HG03159 (cell line): ENCODE data around the gene S100Z.
"Not testable (repeated sequence)": the region's sequence is repeated elsewhere in the genome, so short reads cannot be mapped to it uniquely, and the experiment has no call there.

Experiments
- ATAC-seq: cut with Tn5 transposase; IDR thresholded peaks from one replicate; pipeline ENCODE4 v1.9.1; 2021; ENCODE audit warnings: mild to moderate bottlenecking, moderate library complexity; ENCODE audit not compliant: unreplicated experiment

The S100Z gene

DNA sequence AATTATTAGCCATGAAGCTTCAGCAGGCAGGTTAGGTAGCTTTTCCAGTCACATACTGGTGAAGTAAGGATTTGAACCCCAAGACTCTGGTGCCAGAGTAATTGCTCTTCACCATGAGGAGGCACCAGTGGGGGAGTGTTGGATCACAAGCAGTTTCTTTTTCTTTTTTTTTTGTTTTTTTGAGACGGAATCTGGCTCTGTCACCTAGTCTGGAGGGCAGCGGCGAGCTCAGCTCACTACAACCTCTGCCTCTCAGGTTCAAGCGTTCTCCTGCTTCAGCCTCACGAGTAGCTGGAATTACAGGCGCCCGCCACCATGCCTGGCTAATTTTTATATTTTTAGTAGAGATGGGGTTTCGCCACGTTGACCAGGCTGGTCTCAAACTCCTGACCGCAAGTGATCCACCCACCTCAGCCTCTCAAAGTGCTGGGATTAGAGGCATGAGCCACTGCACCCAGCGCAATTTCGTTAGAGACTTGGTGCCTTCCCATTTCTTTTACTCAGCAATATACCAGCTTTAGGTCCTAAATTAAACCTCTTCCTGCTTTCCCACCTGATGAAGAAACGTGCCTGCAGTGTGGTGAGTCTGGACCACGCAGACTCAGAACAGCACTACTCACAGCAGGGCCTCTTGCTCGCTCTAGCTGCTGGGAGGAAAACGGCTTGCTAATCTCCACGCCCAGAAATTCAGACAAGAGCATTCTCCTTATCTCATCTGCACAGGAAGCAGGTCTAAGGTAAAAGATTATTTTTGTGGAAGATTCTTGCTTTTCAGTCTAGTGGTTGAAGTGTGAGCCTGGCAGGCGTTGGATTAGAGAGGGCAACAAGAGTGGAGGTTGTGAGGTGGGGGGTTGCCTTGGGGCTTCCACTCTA lies at the start of gene S100Z:
S100Z (plus strand) TSS at position 596 of the 873 bp plus-strand sequence. CDS start 25,346 bp downstream, outside the sequence.
- no peak for ATAC-seq

DNA sequence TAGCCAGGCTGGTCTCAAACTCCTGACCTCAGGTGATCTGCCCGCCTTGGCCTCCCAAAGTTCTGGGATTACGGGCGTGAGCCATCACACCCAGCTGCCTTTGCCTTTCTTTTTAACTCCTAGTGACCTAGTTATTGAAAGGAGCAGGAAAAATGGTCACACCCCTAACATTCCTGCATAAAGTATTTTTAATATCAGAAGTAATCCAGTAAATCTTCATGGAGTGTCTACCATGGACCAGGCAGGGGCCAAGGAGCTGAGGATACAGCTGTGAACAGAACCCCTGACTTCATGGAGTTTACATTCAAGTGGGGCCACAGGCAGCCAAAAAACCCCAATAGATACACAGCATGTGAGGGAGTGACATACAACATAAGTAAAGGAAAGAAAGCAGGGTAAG lies 49.2 kb upstream of the S100Z start:
- no peak for ATAC-seq

DNA sequence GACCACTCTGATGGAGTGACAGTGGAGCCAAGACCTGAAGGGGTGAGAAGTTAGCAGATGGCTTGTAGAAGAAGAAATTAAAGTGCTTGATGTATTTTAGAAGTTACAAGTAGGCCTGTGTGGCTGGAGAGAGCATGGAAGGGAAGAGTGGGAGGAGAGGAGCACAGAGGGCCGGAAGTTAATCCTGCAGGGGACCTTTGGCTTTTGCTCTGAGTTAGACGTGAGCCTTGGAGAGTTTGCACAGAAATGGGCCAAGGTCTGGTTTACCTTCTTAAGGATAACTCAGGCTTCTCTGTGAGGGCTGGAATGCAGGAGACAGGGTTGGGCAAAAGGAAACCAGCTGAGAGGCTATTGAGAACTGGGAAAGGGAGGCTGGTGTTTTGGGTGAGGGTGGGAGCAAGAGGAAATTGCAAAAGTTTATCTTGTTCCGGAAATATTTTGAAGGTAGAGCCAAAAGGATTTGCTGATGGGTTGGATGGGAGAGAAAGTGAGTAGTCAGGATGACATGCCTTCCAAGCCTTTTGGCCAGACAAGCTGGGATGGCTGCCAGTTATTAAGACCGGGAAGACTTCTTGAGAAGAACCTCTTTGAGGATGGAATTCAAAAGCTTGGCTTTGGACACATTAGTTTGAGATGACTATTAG lies 48.5 kb upstream of the S100Z start:
- no peak for ATAC-seq

DNA sequence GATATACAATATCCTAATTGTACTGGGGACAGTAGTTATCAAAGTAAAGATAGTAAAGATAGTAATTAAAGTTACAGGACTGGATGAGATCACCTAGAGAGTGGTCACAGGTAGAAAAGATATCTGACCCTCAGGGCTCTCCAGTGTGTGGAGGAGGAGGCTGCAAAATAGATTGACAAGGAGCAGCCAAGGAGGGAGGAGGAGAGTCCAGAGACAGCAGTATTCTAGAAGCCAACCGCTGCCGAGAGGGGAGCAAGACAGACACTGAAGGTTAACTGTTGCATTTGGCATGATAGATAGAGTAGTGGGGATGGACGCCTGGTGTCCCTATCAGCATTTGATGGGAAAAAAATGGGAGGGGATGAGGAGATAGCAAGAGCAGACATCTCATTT lies 48.0 kb upstream of the S100Z start:
- no peak for ATAC-seq

DNA sequence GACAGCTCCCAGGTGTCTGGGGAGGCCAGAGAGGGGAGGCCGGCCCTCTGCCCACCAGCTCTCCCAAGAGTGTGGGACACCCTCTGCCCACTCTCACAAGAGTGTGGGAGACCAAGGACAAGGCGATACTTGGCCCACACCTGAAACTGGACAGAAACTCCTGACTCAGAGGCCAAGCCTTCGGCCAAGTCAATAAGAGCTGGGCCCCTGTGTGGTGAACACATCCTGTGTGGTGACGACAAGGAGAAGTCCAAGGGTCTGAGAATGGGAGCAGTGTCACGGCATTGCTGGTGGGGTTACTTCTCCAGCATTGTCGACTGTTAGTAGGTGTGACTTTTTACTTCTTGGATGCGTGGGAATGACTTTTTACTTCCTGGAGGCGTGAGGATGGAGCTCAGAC lies 45.5 kb upstream of the S100Z start:
- ATAC-seq = no peak

DNA sequence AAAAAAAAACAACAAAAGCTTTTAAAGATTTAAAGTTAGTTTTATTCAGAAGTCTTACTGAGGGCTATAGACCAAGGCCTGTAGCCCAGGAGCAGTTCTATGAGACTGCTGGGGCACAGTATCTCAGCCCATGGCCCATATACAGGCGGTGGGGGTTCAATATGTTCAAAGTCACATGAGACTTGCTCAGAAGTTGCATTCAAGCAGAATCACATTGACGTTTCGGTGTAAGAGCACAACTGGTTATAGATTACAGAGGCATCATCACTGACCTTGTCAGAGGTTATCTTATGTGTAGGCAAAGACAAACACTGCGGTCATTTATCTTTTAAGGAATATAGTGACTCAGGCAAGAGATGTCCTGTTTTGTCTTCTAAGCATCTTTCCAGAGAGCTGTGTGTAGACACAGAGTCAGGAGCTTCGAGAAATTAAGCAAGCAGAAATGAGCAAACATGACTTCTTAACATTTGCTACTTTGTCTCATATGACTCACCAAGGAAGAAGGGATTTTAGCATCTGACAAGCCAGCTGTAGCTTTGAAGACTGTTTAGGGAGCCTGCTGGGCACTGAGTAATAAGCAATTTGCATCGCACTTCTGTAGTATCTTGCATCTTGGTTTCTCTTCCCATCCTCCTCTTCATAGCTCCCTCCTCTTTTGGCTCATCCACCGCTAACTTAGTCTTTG lies 43.9 kb upstream of the S100Z start:
- ATAC-seq = no peak

DNA sequence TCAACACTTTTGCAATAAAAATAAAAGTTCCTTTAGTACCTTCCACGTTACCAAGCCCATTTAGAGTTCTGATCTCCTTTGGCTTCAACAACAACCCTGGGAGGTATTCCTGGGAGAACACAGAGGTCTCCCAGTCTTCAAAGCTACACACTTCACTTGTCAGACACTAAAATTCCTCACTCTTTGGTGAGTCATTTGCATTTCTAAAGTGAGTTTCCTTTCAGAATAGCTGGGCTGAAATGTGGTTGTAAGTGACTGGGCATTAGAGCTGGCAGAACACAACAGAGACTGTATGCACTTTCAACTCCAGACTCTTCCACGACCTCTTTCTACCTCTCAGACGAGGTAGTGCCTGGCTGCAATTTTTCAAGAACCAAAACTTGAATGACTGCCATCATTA lies 42.5 kb upstream of the S100Z start:
- ATAC-seq = no peak

DNA sequence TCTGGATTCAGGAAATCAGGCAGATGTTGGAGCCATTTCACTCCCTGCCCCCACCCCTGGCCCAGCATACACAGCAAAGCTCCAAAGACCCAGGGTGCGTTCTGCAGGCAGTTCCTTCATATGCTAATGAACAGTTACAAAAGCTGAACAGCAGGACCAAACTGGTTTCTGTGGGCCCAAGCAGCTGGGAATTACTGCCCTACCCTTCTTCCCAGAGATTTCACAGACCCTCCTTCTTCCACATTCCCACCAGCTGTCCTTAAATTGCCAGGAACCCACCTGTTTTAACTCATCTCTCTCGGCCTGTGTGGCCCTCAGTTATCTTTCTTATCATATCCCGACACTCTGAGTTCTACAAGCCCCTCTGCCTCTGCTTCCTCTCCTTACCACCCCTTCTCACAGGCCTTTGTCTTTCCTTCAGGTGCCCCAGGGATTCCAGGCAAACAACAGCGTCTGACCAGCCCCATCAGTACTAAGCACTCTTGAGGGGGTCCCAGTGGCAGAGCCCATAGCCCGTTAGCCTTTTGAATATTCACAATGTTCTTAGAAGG lies 41.6 kb upstream of the S100Z start:
- no peak for ATAC-seq

DNA sequence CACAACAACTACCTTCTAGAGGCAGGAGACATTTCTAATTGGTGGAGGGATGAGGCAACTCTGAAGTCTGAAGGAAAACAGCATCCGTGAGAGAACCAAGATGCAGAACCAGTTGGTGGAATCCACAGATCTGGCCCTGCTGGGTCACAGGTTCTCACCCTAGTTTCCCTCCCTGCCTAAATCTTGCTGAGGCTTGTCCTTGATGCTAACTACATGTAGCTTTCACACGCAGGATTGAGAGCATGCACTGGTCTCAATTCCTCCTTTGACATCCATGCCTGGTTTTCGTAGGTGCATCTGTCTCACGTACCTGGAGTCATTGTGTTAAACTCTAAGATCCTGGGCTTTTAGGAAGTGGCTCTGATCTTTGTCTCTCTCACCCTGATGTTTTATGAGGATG lies 40.7 kb upstream of the S100Z start:
- no peak for ATAC-seq

DNA sequence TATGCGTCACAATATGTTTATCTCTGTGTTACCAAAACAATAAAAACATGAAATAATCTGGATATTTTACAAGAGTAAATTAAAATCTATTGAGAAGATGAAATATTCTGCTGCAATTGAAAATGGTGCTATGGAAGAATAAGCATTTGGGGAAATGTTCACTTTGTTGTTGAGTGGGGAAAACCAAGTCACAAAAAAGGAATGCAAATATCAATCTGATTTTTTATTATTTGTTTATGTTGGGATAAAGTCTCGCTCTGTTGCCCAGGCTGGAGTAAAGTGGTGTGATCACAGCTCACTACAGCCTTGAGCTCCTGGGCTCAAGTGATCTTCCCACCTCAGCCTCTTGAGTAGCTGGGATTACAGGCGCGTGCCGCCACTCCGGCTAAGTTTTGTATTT lies 39.6 kb upstream of the S100Z start:
- ATAC-seq = no peak

DNA sequence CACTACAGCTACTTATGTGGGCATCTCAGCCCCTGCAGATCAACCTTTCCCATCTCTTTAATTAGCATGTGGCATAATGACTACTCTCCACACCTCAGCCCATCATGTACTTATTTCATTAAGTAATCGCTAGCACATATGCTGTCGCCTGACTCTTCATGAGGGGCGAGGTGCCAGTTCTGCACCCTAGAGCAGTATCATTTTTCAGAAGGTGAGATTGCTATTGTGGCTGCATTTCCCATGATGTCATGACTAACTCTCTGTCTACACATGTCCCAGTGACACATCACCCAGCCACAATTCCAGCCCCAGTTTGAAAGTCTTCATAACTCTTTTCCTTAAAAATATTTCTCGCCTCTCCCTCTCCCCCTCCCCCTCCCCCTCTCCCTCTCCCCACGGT lies 38.6 kb upstream of the S100Z start:
- ATAC-seq = no peak

DNA sequence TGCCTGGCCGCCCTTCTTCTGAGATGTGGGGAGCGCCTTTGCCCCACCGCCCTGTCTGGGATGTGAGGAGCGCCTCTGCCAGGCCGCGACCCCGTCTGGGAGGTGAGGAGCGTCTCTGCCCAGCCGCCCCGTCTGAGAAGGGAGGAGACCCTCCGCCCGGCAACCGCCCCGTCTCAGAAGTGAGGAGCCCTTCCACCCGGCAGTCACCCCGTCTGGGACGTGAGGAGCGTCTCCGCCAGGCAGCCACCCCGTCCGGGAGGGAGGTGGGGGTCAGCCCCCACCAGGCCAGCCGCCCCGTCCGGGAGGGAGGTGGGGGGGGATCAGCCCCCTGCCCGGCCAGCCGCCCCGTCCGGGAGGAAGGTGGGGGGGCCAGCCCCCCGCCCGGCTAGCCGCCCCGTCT lies 37.6 kb upstream of the S100Z start:
- ATAC-seq = not testable (repeated sequence)

DNA sequence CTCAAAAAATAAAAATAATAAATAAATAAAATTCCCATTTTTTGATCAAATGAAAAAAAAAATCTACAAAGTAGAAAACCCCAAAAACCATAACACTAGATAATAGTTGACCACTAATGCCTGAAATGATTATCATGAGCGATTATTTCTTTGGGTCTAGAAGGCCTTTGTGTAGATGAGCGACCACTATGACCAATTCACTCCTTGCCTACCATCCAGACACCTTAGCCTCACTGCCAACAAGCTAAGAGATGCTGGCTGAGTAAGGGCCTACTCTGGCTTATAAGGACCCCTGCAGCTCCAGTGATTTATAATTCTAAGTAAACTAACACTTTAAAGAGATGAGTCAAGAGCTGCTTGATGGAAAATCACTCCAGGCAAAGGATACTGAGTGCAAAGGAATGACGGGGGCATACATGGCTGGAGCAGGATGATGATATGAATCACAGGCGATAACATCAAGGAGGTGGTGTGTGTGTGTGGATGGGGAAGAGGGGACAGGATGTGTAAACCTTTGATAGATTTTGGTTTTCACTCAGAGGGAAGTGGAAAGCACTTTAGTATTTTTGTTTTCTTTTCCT lies 35.7 kb upstream of the S100Z start:
- no peak for ATAC-seq

DNA sequence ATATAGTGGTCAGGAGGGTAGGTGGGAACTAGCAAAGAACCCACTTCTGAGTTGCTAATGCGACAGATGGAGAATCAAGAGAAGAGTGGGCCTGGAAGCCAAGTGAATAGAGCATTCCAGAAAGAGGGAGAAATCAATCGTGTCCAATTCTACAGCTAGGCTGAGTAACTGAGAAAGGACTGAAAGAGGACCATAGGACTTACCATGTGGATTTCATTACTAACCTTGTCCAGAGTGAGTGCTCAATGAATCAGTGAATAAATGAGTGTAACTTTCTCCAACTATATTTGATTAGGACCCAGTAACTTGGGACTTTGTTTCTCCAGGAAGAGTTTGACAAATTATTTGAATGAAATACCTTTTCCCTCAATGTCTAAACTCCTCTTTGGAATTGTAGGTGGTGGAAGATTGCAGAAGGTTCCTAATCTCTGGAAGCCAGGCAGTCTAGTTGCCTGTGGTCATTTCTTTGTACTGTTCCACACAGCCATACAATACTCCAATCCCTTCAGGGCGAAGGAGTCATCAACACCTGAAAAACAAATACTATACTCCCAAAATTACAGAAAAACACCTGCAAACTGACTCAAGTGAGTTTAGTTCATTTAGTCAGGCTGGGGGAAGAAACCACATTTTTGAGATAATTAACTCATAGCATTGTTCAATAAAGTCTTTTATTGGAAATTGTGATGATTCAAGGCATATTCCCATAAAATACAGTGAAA lies 33.5 kb upstream of the S100Z start:
- no peak for ATAC-seq

DNA sequence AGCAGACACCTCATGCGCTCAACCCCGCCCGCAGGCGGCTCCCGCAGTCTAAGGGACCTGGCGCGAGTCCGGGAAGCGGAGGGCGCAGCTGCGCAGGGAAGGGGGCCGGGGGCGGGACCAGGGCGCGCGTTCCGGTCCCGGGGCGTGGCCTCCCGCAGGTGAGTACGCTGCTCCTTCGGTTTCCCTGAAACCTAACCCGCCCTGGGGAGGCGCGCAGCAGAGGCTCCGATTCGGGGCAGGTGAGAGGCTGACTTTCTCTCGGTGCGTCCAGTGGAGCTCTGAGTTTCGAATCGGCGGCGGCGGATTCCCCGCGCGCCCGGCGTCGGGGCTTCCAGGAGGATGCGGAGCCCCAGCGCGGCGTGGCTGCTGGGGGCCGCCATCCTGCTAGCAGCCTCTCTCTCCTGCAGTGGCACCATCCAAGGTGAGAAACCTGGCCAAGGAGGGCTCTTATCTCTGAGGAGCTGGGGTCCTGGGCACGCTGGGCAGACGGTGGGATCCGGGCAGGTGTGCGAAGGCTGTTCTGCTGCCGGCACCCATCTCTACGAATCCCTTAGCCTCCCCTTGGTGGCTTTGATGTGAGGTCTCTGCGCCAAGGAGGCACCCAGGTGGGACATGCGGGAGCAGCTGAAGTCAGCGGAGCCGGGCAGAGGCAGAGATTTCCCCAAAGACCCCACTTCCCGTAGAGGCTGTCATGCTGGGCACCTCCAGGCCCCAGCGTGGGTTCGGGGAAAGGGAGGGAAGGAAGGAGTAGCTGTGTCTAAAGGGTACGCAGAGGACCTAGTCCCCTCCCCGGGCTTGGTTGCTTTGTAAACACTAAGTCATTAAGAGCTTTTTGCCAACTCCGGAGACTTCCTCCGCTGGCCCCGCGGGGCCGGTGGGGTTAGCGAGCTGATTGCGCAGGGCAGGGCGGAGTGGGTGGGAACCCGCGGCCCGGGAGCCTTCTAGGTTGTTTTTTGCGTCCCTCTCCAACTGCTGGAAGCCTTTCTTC lies 30.7 kb upstream of the S100Z start, which contains the start of gene F2RL1:
F2RL1 (plus strand) TSS at position 187 of the 988 bp plus-strand sequence; CDS start at position 340, 153 bp downstream.
- no peak for ATAC-seq

DNA sequence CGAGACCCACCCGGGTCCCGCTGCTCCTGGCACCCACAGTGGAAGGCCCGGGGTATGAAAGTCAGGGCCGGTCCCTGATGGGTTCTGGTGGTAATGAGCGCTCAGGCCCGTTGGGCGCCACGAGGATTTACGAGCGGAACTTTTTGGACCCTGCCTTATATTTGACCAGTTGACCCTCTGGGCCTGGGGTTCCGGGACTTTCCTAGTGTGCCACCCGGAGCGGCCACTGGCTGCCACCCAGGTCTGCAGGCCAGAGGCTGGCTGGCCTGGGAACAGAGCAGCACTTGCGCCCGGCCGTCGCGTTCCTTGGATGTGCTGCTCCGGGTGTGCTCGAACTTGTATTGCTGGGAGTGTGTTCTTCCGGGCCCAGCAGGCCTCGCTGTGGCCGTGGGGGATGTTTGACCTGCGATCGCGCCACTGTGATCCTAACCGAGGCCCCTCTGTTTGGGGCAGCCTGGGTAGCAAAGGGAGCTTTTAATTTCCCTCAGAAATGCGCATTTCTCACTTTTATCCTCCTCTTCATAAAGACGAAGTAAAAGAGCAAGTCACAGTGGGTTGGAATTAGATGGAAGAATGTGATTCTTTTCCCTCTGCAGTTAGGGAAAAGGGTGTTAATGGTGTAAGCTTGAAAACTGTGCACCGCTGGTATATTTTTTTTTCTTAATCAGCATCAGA lies 29.8 kb upstream of the S100Z start:
- no peak for ATAC-seq

DNA sequence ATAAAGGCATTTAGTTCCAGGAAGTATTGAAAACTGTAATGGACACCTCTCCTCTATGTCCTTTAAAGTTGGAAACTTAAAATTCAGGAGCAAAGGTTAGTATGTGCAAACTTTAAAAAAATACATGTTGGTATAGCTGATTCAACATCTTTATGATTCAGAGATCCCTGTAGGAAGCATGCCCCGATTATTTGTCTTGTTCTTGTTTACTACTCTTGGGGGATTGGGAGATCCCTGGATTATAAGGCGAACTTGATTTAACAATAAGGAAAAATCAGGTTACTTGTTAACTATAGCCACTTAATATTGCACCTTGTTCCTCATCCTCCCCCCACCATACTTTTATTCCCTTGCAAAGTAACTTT lies 29.3 kb upstream of the S100Z start:
- ATAC-seq = no peak

DNA sequence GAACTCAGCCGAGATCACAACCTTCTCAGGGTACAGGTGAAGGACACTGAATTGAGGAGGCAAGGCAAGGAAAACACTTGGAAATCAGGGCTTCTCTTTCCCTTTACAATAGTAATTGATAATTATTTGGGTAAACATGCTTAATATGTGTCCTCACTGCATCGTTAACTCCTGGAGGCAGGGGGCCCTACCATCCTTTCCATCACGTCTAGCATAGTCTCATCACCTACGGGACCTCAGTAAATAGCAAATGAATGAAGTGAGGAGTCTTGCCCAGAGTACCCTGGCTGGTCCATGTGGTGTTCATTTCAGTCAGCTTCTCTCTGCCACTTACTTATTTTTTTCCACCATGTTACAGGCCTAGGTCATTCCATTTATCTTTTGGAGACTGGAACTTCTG lies 28.7 kb upstream of the S100Z start:
- no peak for ATAC-seq
